ENCODE data around the gene SEC22C.

DNA sequence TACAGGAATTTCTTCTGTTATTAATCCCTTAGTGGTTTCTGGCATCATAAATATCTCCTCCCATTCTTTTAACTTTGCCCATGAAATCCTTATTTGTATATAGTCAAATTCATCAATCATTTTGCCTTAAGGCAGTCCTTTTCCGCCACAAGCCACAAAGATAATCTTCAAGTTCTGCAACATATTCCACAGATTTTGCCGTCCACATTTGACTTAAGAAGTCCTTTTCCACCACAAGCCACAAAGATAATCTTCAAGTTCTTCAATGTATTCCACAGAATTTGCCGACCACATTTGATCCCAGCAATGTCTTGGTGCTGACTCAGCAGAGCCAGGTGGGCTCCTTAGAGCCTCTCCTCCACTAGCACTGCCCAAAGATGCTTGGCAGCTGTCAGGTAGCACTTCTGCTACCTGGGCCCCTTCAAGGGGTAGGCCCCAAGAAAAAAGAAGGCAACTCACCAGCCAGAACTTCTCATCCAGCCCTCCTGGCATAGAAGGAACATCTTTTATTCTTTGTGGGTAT lies 35.0 kb downstream of the SEC22C start:
- TF ChIP-seq, protein P1, sequence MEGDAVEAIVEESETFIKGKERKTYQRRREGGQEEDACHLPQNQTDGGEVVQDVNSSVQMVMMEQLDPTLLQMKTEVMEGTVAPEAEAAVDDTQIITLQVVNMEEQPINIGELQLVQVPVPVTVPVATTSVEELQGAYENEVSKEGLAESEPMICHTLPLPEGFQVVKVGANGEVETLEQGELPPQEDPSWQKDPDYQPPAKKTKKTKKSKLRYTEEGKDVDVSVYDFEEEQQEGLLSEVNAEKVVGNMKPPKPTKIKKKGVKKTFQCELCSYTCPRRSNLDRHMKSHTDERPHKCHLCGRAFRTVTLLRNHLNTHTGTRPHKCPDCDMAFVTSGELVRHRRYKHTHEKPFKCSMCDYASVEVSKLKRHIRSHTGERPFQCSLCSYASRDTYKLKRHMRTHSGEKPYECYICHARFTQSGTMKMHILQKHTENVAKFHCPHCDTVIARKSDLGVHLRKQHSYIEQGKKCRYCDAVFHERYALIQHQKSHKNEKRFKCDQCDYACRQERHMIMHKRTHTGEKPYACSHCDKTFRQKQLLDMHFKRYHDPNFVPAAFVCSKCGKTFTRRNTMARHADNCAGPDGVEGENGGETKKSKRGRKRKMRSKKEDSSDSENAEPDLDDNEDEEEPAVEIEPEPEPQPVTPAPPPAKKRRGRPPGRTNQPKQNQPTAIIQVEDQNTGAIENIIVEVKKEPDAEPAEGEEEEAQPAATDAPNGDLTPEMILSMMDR (optimal IDR thresholded peaks at IDR 0.05 in 1 of 3, IDR thresholded peaks at IDR 0.05 in 1 of 3, conservative IDR thresholded peaks at IDR 0.05 in 1 of 3; ENCODE audit: extremely low read depth in 1 of 3, insufficient read depth in 2 of 3, low read length in 3 of 3), result no peak
- TF ChIP-seq EZH2 (IDR thresholded peaks at IDR 0.05; ENCODE audit: low read length), result no peak

All from keratinocyte (primary cell).